IPS-15b (cell line): ENCODE results near the gene NPBWR2.

Source experiments
- H3K27me3 ChIP-seq: one replicate; pipeline ENCODE4 v1.6.1; 2013; ENCODE audit warnings: low read length; ENCODE audit not compliant: control insufficient read depth, insufficient read depth
- H3K36me3 ChIP-seq: one replicate; pipeline ENCODE4 v1.6.1; 2013; ENCODE audit warnings: low read length; ENCODE audit not compliant: control insufficient read depth, insufficient read depth
- H3K4me1 ChIP-seq: one replicate; pipeline ENCODE4 v1.6.1; 2013; ENCODE audit warnings: mild to moderate bottlenecking, low read length; ENCODE audit not compliant: control insufficient read depth, insufficient read depth
- H3K4me3 ChIP-seq: one replicate; pipeline ENCODE4 v1.5.1; 2013; ENCODE audit warnings: low read depth, low read length
- H3K9ac ChIP-seq: one replicate; pipeline ENCODE4 v1.6.1; 2013; ENCODE audit warnings: low read depth, mild to moderate bottlenecking, low read length
- H3K9me3 ChIP-seq: one replicate; pipeline ENCODE4 v1.6.1; 2013; ENCODE audit warnings: mild to moderate bottlenecking, low read length; ENCODE audit not compliant: control insufficient read depth, insufficient read depth

Gene NPBWR2

GRCh38 chr20:64069614-64070243, 37.6 kb downstream of the NPBWR2 start:
- H3K36me3 ChIP-seq = peaks cover 21% of the 10 kb centered on the region
- peaks cover 2% of the 10 kb centered on the region for H3K4me1 ChIP-seq
- no peaks in the 10 kb centered on the region for H3K27me3 ChIP-seq
- H3K9ac ChIP-seq = no peak overlapping the region
- no peaks in the 10 kb centered on the region for H3K9me3 ChIP-seq
- no peak overlapping the region for H3K4me3 ChIP-seq

DNA sequence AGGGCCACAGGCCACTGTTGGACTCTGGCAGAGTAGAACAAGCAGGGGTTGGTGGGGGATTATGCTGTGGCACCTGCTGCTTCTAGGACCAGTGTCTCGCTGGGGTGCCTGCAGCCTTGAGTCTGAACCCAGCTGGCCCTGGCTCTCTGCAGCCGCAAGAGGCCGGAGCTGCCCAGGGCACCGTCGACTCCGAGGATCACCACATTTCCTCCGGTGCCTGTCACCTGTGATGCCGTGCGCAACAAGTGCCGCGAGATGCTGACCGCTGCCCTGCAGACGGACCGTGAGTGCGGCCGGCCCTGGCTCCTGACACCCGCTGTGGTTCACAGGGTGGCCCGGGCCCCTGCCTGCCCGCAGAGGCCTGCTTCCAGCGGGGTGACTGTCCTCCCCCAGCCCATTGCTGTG, 38.2 kb downstream of the NPBWR2 start:
- no peaks in the 10 kb centered on the region for H3K9me3 ChIP-seq
- no peaks in the 10 kb centered on the region for H3K27me3 ChIP-seq
- peaks cover 20% of the 10 kb centered on the region for H3K36me3 ChIP-seq
- H3K4me3 ChIP-seq = no peak overlapping the region
- H3K4me1 ChIP-seq = peaks cover 2% of the 10 kb centered on the region
- no peak overlapping the region for H3K9ac ChIP-seq

GRCh38 chr20:64068386-64069208, 38.8 kb downstream of the NPBWR2 start:
- no peak overlapping the region for H3K9ac ChIP-seq
- H3K4me1 ChIP-seq = peaks cover 2% of the 10 kb centered on the region
- no peaks in the 10 kb centered on the region for H3K27me3 ChIP-seq
- no peaks in the 10 kb centered on the region for H3K9me3 ChIP-seq
- H3K4me3 ChIP-seq = no peak overlapping the region
- H3K36me3 ChIP-seq = peaks cover 14% of the 10 kb centered on the region

GRCh38 chr20:64067733-64068307, 39.5 kb downstream of the NPBWR2 start:
- Histone ChIP-seq H3K36me3 (peaks cover 10% of the 10 kb centered on the region), H3K9me3 (no peaks in the 10 kb centered on the region), H3K9ac (no peak overlapping the region), H3K4me3 (no peak overlapping the region), H3K27me3 (no peaks in the 10 kb centered on the region), H3K4me1 (peaks cover 2% of the 10 kb centered on the region)

- Histone ChIP-seq H3K4me3 (no peak overlapping the region), H3K27me3 (no peaks in the 10 kb centered on the region), H3K9me3 (no peaks in the 10 kb centered on the region), H3K9ac (no peak overlapping the region), H3K36me3 (peaks cover 9% of the 10 kb centered on the region), H3K4me1 (peaks cover 2% of the 10 kb centered on the region)
Observed at GRCh38 chr20:64067005-64067632, 40.2 kb downstream of the NPBWR2 start.

DNA sequence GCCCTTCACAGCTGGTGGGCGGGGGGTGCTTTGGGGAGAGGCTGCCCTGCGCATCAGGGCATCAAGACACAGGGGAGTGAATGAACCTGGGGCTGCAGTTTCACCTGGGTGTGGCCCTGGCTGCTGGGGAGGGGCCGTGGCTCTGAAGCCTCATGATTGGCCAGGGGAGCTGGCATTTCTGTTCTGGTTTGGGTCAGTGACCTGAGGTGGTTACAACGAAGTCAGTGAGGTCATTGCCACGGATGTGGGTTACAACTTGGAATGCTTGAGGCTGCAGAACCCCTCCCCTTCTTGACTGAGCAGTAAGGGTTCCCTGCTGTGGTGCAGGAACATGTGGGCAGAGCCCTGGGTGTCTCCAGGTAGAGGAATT, 41.4 kb downstream of the NPBWR2 start:
- Histone ChIP-seq H3K4me3 (no peak overlapping the region), H3K9ac (no peak overlapping the region), H3K9me3 (no peaks in the 10 kb centered on the region), H3K4me1 (peaks cover 2% of the 10 kb centered on the region), H3K36me3 (peaks cover 6% of the 10 kb centered on the region), H3K27me3 (no peaks in the 10 kb centered on the region)

DNA sequence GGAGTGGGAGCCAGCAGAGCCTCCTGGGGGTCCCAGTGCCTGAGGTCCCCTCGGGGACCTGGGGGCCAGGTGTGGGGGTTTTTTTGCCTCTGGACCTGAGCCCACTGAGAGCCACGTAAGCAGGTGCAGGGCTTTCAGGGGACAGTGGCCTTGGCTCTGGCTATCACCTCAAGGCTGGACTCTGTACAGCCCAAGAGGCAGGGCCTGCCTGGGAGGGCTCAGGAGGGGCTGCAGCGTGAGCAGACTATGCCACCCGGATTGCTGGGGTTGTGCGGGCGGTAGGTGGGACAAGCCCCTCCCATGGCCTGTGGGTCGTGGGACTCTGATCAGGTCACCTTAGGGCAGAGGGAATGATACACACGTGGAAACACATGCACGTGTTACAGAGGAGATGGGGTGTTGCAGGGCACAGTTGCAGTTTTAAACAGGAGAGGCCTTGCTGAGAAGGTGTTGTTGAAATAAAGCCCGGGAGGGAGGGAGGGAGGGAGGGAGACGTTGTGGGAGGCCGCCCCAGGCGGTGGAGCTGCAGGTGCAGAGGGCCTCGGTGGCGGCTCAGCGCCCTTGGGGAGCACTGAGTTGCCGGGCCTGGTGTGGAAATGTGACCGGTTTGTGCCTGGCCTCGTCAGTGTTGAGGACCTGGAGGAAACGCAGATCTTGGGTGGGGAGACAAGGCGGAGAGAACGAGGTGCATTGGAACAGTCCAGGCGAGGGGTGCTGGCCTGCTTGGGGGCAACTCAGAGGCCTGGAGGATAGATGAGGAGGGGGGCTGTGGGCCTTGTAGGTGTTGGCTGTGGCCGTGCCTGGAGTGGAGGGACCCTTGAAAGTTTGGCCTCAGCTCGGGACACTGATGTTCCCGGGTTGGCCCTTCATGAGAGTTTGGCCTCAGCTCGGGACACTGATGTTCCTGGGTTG, 42.0 kb downstream of the NPBWR2 start:
- H3K9me3 ChIP-seq = no peaks in the 10 kb centered on the region
- H3K4me3 ChIP-seq = no peak overlapping the region
- H3K4me1 ChIP-seq = peaks cover 2% of the 10 kb centered on the region
- peaks cover 6% of the 10 kb centered on the region for H3K36me3 ChIP-seq
- no peak overlapping the region for H3K9ac ChIP-seq
- no peaks in the 10 kb centered on the region for H3K27me3 ChIP-seq

- H3K27me3 ChIP-seq = no peaks in the 10 kb centered on the region
- peak overlapping the region; percentile 75 for H3K4me3 ChIP-seq
- H3K9ac ChIP-seq = no peak overlapping the region
- peaks cover 3% of the 10 kb centered on the region for H3K36me3 ChIP-seq
- H3K9me3 ChIP-seq = no peaks in the 10 kb centered on the region
- peaks cover 2% of the 10 kb centered on the region for H3K4me1 ChIP-seq
Observed at GRCh38 chr20:64064145-64064698, 43.1 kb downstream of the NPBWR2 start.

DNA sequence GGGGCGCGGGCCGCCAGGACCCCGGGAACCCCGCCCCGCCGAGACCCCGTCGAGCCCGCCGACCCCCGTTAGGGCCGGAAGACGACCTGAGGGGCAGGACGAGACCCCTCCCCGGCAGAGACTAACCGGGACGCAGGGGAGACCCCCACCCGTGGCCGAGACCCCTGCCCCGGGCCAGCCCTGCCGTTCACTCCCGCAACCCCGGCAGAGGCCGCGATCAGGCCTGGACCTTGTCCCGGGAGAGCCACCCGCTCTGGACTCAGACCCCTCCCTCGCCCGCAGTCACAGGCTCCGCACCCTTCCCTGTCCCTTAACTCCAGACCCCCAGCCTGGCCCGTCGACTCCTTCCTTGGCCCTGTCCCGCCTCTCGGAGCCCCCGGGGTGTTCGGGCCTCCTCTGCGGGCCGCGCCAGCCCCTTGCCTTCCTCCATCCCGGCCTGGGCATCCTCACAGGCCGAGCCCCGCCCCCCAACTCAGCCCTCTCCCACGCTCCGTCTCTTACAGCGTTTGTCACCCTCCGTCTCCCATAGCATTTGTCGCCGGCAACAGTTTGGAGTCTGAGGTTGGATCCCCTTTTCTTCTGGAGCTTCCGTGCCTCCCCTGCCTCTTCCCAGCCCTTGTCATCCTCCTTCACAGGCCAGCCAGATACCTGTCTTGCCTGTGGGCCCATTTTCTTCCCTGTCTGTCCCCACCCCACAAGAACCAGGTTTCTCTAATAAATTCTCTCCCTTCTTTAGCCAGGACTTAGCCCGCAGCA, 43.8 kb downstream of the NPBWR2 start:
- H3K4me3 ChIP-seq = peak overlapping the region; percentile 75
- peaks cover 2% of the 10 kb centered on the region for H3K4me1 ChIP-seq
- H3K27me3 ChIP-seq = no peaks in the 10 kb centered on the region
- H3K36me3 ChIP-seq = peaks cover 3% of the 10 kb centered on the region
- no peak overlapping the region for H3K9ac ChIP-seq
- no peaks in the 10 kb centered on the region for H3K9me3 ChIP-seq

DNA sequence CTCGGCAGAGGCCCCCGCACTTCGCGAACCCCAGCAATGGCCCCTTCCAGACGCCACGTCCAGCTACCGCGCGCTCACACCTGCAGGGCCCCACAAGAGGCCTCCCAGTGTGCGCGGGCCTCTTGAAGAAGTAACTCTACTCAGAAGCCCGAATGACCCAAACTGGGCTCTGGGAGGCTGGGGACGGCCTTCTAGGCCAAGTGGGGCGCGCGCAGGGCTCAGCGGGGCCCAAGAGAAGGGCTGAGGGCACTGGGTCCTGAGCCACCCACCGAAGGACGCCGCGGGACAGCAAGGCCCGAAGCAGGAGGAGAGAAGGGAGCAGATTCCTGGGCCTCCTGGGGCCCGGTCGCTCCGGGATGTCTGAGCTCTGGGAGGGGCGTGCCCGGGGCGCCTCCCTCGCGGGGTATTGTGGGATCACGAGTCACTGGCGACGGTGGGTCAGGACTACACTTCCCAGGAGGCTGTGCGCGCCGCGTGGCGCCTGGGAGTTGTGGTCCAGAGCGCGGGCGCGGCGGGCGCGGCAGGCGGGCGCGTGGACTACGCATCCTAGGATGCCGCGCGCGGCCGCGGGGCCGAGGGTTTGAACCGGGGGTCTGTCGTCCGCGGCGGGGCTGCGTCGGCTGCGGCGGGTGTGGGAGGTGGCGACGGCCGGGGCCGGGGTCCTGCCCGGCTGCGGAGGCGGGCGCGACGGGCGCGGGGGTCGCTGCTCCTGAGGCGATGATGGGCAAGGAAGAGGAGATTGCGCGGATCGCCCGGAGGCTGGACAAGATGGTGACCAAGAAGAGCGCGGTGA, 44.6 kb downstream of the NPBWR2 start, which contains the start of gene TCEA2:
TSS of gene TCEA2 (plus strand) at position 603 of the 793 bp plus-strand sequence. CDS start at position 718, 115 bp downstream.
- no peaks in the 10 kb centered on the region for H3K4me1 ChIP-seq
- peak within 1 kb of the TSS; percentile 75 for H3K4me3 ChIP-seq
- peak within 1 kb of the TSS; percentile 76 for H3K9ac ChIP-seq
- no peaks in the 10 kb centered on the region for H3K27me3 ChIP-seq
- H3K9me3 ChIP-seq = no peaks in the 10 kb centered on the region
- no peaks in the 10 kb centered on the region for H3K36me3 ChIP-seq
